IgD-negative memory B cell (primary cell): ENCODE measurements around the gene EIF3B. TPM values are rescaled to one million over a fixed set of nuclear protein-coding genes. Genes with fewer than 3 reads are reported as not detected.
A peak's percentile ranks its signal among the peaks of the same experiment; 100 is the strongest.
"Not testable (repeated sequence)": the region's sequence is repeated elsewhere in the genome, so short reads cannot be mapped to it uniquely, and the experiment has no call there.

Source experiments
- H3K27ac Mint-ChIP-seq, 3 donors: one replicate each; pipeline ENCODE4 v1.8.0; 2020 to 2022; ENCODE audit warnings: mild to moderate bottlenecking in 3 of 3, mixed read lengths in 3 of 3, moderate library complexity in 1 of 3
- H3K27me3 Mint-ChIP-seq: one replicate; pipeline ENCODE4 v1.8.0; 2021; ENCODE audit warnings: mixed read lengths
- H3K36me3 Mint-ChIP-seq: one replicate; pipeline ENCODE4 v1.8.0; 2020; ENCODE audit warnings: mild to moderate bottlenecking, mixed read lengths
- H3K4me1 Mint-ChIP-seq, 3 donors: one replicate each; pipeline ENCODE4 v1.8.0; 2020 to 2022; ENCODE audit warnings: mixed read lengths in 3 of 3, mild to moderate bottlenecking in 1 of 3
- H3K4me3 Mint-ChIP-seq, 4 donors: one replicate each; pipeline ENCODE4 v1.8.0; 2020 to 2022; ENCODE audit warnings: mild to moderate bottlenecking in 4 of 4, mixed read lengths in 4 of 4, moderate library complexity in 3 of 4
- H3K9me3 Mint-ChIP-seq, 3 donors: one replicate each; pipeline ENCODE4 v1.8.0; 2020 to 2021; ENCODE audit warnings: mixed read lengths in 3 of 3, mild to moderate bottlenecking in 1 of 3
- polyA plus RNA-seq: library from polyadenylated mRNA; unstranded; fragments of 300-500 nt; fragmentation: Illumina TruSeq; gene quantifications from one replicate; pipeline ENCODE4 v1.2.3, GENCODE V29; 2021

Gene EIF3B
- 84.4 TPM for polyA plus RNA-seq

DNA sequence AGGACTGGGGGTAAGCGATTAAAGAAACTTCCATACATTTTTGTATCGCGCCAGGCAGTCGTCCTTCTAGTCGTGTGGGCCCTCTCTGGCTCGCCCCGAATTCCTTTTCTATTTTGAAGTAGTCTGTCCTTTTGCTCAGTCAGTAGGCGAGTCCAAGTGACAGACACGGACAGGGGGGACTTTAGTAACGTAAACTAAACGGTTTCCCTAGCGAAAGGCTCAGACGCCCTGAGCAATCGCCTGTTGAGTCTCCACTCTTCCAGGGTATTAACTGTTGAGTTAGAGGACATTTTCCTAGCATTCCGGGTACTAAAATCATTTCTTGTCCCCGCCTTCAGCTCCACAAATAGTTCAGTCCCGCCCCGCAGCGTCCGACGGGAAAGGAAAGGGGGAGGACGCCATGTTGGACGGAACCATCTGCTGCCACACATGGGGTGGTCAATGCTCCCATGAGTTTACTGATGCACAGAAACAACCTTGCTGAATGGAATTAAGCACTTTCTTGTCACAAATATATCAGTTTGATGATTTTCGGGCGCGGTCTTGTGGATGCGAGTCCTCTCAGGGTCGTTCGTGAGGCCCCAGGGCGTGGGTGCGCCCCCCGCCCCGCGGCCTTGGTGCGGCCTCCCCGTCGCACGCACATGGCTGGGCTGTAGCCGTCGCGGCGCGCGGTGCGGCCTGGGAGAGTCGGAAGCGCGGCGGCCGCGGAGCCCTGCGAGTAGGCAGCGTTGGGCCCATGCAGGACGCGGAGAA is at the start of gene EIF3B:
Gene EIF3B, plus strand, starts transcription at position 642 of the 753 bp plus-strand sequence. Its CDS starts 95 bp downstream, at position 737.
- Mint-ChIP-seq H3K27me3 (no peaks in the 10 kb centered on the region), H3K4me3 (peak within 1 kb of the TSS; percentile 93 to 98 (median 97)), H3K9me3 (no peaks in the 10 kb centered on the region), H3K4me1 (peaks cover 10 to 26% (median 21%) of the 10 kb centered on the region in 3 donors), H3K36me3 (no peaks in the 10 kb centered on the region), H3K27ac (peak within 1 kb of the TSS; percentile 97 to 100 (median 100))

DNA sequence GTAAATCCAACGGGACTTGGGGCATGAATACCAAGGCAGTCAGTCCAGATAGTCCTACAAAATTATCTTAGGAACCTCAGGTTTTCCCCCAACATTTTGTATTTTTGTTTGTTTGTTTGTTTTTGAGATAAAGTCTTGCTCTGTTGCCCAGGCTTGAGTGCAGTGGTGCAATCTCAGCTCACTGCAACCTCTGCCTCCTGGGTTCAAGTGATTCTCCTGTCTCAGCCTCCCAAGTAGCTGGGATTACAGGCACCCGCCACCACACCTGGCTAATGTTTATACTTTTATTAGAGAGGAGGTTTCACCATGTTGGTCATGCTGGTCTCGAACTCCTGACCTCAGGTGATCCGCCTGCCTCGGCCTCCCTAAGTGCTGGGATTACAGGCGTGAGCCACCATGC is 49.4 kb upstream of the EIF3B start:
- H3K27me3 Mint-ChIP-seq, result not testable (repeated sequence)
- peak overlapping the region in 1 of 3 donors; percentile 53 for H3K27ac Mint-ChIP-seq

DNA sequence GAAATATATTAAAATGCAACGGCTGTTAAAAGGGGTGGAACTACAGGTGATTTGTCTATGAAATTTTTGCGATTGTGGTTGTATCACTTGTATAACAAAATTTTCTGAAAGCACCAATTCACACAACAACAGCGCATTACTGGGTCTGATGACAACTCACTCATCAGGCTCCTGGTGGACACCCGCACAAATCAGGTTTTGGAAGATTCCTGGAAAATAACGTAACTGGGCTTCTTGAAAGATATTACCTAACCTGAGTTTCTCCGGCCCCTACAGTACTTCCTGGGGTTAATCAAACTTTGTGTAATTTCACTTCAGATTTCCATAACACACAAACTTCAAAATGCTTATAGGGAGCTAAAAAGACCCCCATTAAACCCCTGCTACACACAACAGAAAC is 47.9 kb upstream of the EIF3B start:
- no peaks in the 10 kb centered on the region for H3K9me3 Mint-ChIP-seq
- no peaks in the 10 kb centered on the region for H3K27me3 Mint-ChIP-seq
- peak overlapping the region; percentile 68 to 95 (median 89) for H3K4me3 Mint-ChIP-seq
- peak overlapping the region; percentile 63 to 84 (median 68) for H3K27ac Mint-ChIP-seq
- peaks cover 5% of the 10 kb centered on the region for H3K36me3 Mint-ChIP-seq
- H3K4me1 Mint-ChIP-seq, result peaks cover 21 to 31% (median 24%) of the 10 kb centered on the region in 3 donors

More for the DNA sequence above, 49.4 kb upstream of the EIF3B start:
- H3K36me3 Mint-ChIP-seq, H3K9me3 Mint-ChIP-seq: not testable (repeated sequence)
- Mint-ChIP-seq H3K4me3 (peak overlapping the region in 1 of 4 donors; percentile 68), H3K4me1 (peaks cover 28 to 37% (median 29%) of the 10 kb centered on the region in 3 donors)

DNA sequence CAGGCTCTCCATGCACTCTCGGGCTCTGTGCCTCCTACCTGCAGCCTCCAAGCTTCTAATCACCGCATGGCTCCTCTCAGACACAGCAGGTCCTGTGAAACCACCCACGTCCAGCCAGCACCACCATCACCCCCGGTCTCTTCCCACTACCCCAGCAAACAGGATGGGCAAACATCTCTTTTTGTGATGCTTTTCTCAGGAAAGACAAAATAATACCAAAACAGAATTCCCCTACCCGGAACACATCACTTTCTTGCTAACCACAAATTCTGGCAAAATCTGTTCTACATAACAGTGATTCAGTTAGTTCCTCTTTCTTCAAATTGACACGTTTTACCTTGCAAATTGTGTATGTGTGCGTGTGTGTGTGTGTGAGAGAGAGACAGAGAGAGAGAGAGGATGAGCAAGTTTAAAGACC is 46.9 kb upstream of the EIF3B start:
- peak overlapping the region; percentile 78 to 95 (median 92) for H3K4me3 Mint-ChIP-seq
- peaks cover 5% of the 10 kb centered on the region for H3K36me3 Mint-ChIP-seq
- H3K9me3 Mint-ChIP-seq, result no peaks in the 10 kb centered on the region
- H3K27me3 Mint-ChIP-seq, result no peaks in the 10 kb centered on the region
- peaks cover 26 to 39% (median 32%) of the 10 kb centered on the region in 3 donors for H3K4me1 Mint-ChIP-seq
- peak overlapping the region; percentile 63 to 96 (median 86) for H3K27ac Mint-ChIP-seq

DNA sequence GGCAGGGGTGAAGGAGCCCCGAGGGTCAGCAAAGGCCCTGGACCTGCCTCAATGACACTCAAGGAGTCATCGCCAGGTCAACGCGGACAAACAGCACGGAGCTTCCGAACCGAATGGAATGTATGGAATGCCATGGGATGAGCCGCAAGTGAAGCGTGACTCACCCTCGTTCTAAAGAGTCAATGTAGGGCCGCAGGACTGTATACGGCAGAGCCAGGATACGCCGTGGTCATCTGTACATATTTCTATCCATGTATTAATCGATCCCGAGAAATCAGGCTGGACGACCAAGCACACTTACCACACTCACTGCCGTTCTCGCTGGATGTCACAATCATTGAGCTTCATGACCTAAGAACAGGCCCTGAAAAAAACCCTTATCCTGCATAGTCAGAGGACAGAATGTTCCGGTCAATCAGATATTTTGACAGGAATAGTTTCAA is 44.7 kb upstream of the EIF3B start:
- H3K9me3 Mint-ChIP-seq, result no peaks in the 10 kb centered on the region
- H3K36me3 Mint-ChIP-seq, result peaks cover 5% of the 10 kb centered on the region
- peak overlapping the region; percentile 40 to 98 (median 73) for H3K27ac Mint-ChIP-seq
- H3K4me3 Mint-ChIP-seq, result peak overlapping the region in 2 of 4 donors; percentile 39 to 46
- H3K4me1 Mint-ChIP-seq, result peaks cover 28 to 38% (median 37%) of the 10 kb centered on the region in 3 donors
- H3K27me3 Mint-ChIP-seq, result no peaks in the 10 kb centered on the region

DNA sequence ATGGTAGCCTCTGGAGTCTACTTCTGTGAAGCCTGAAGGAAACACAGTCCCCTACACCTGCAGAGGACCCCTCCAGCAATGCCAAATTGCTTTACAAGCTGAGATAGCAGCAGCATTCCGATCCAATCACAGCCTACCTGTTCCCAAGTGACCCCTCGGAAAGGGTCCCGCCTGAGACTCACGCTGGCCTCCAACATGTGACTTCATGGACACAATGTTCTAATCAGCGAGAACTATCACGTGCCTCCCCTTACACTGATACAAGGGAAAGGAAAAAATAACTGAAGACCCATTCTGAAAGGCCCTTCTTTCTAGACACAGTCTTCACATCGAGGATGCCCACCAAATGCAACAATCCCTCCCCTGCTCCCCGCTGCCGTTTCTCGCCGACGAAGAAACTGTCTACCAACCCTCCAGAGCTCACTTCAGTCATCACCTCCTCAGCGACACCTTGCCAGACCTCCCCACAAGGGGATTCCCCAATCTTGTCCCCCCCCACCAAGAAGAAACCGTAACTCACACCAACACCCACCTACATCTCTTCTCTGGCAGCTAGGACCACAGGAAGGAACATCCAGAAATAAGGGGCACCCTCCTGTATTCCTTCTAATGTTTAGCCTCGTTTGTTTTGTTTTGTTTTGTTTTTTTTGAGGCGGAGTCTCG is 42.2 kb upstream of the EIF3B start:
- Mint-ChIP-seq H3K27me3 (no peaks in the 10 kb centered on the region), H3K36me3 (peaks cover 5% of the 10 kb centered on the region), H3K4me1 (peaks cover 18 to 27% (median 27%) of the 10 kb centered on the region in 3 donors), H3K4me3 (peak overlapping the region in 2 of 4 donors; percentile 92 to 98), H3K27ac (peak overlapping the region; percentile 98 to 99 (median 98)), H3K9me3 (no peaks in the 10 kb centered on the region)

DNA sequence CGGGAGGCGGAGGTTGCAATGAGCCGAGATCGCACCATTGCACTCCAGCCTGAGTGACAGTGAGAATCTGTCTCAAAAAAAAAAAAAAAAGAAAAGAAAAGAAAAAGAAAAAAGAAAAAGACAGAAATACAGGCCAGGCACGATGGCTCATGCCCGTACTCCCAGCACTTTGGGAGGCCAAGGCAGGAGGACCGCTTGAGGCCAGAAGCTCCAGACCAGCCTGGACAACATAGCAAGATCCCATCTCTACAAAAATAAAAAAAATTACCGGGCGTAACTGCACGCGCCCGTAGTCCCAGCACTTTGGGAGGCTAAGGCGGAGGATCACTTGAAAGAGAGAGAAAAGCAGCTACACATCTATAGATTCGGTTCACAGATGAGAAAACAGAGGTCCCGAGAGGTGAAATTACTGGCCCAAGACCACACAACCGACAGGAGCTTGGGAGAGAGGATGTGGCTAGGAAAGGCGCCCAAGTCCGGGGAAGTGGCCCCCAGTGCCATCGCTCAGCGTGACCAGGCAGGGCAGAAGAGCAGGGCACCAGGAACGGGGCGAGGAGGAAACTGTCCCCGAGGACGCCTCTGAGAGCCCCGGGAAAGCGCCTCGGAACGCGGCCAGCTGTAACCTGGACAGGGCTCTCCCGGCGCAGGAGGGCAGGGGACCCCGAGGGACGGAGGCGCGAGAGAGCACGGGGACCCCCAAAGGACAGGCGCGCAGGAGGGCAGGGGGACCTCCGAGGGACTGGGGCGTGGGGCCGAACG is 41.0 kb upstream of the EIF3B start:
- peaks cover 12 to 28% (median 23%) of the 10 kb centered on the region in 3 donors for H3K4me1 Mint-ChIP-seq
- peaks cover 2% of the 10 kb centered on the region for H3K36me3 Mint-ChIP-seq
- H3K9me3 Mint-ChIP-seq, result no peaks in the 10 kb centered on the region
- no peaks in the 10 kb centered on the region for H3K27me3 Mint-ChIP-seq
- H3K4me3 Mint-ChIP-seq, result peak overlapping the region in 2 of 4 donors; percentile 92 to 98
- H3K27ac Mint-ChIP-seq, result peak overlapping the region; percentile 98 to 99 (median 98)

DNA sequence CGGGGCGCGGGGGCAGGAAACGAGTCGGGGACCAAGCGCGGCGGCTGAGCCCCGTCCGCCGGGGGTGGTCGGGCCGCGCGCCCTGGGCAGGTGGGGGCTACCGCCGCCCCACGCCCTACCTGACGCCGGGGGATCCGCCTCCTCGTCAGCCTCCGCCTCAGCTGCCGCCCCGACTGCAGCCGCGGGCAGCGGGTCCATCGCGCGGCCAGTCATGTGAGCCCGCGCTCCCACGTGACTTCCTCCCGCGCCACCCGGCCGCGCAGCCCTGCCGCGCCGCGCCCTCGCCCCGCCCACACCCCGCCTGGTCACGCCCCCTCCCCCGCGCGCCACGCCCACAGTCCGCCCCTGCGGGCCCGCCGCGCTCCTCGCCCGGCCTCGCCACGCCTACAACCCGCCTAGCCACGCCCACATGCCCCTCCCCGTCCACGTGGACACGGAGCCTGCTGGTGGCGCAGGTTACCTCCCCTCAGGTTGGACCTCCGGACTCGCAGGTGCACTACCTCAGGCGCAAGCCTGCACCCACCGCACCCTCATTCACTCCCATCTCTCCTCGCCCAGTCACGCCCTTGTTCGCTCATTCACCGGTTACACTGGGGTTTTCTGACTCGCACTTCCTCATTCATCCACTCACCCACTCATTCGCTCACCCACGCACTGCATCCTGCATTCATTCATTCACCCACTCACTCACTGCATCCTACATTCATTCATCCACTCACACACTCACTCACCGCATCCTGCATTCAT is 40.2 kb upstream of the EIF3B start, which contains the start of gene SNX8:
Gene SNX8, minus strand, starts transcription at position 233 of the 747 bp plus-strand sequence. Its CDS starts 20 bp downstream, at position 213.
- H3K4me3 Mint-ChIP-seq, result peak within 1 kb of the TSS in 2 of 4 donors; percentile 92 to 98
- peak within 1 kb of the TSS; percentile 98 to 99 (median 98) for H3K27ac Mint-ChIP-seq
- H3K27me3 Mint-ChIP-seq, result no peaks in the 10 kb centered on the region
- H3K4me1 Mint-ChIP-seq, result peaks cover 12 to 28% (median 23%) of the 10 kb centered on the region in 3 donors
- H3K36me3 Mint-ChIP-seq, result peaks cover 2% of the 10 kb centered on the region
- no peaks in the 10 kb centered on the region for H3K9me3 Mint-ChIP-seq

DNA sequence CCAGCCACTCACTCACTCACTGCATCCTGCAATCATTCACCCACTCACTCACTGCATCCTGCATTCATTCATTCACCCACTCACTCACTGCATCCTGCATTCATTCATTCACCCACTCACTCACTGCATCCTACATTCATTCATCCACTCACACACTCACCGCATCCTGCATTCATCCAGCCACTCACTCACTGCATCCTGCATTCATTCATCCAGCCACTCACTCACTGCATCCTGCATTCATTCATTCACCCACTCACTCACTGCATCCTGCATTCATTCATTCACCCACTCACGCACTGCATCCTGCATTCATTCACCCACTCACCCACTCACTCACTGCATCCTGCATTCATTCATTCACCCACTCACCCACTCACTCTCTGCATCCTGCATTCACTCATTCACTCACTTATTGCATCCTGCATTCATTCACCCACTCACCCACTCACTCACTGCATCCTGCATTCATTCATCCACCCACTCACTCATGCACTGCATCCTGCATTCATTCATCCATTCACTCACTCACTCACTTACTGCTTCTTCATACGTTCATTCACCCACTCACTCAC is 39.6 kb upstream of the EIF3B start:
- H3K9me3 Mint-ChIP-seq, result not testable (repeated sequence)
- peaks cover 12 to 27% (median 18%) of the 10 kb centered on the region in 3 donors for H3K4me1 Mint-ChIP-seq

DNA sequence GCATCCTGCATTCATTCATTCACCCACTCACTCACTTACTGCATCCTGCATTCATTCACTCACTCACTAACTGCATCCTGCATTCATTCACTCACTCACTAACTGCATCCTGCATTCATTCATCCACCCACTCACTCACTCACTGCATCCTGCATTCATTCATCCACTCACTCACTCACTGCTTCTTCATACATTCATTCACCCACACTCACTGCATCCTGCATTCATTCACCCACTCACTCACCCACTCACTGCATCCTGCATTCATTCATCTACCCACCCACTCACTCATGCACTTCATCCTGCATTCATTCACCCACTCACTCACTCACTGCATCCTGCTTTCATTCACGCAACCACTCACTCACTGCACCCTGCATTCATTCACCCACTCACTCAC is 38.8 kb upstream of the EIF3B start:
- H3K27ac Mint-ChIP-seq, result no peak overlapping the region
- no peaks in the 10 kb centered on the region for H3K27me3 Mint-ChIP-seq
- no peaks in the 10 kb centered on the region for H3K9me3 Mint-ChIP-seq
- no peak overlapping the region for H3K4me3 Mint-ChIP-seq
- peaks cover 10 to 26% (median 15%) of the 10 kb centered on the region in 3 donors for H3K4me1 Mint-ChIP-seq
- peaks cover 2% of the 10 kb centered on the region for H3K36me3 Mint-ChIP-seq

More for the DNA sequence above, 39.6 kb upstream of the EIF3B start:
- H3K27me3 Mint-ChIP-seq, H3K4me3 Mint-ChIP-seq, H3K36me3 Mint-ChIP-seq, H3K27ac Mint-ChIP-seq: not testable (repeated sequence)

DNA sequence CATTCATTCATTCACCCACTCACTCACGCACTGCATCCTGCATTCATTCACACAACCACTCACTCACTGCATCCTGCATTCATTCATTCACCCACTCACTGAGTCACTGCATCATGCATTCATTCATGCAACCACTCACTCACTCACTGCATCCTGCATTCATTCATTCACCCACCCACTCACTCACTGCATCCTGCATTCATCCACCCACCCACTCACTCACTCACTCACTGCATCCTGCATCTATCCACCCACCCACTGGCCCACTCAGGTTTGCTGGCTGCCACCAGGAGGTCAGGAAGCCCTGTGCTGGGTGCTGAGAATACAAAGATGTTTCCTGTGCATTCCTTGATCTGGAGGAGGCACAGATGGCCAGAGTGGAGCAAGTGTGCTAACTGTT is 38.0 kb upstream of the EIF3B start:
- Mint-ChIP-seq H3K9me3 (no peaks in the 10 kb centered on the region), H3K36me3 (no peaks in the 10 kb centered on the region), H3K27me3 (no peaks in the 10 kb centered on the region), H3K27ac (no peak overlapping the region), H3K4me1 (peaks cover 7 to 18% (median 10%) of the 10 kb centered on the region in 3 donors), H3K4me3 (no peak overlapping the region)

DNA sequence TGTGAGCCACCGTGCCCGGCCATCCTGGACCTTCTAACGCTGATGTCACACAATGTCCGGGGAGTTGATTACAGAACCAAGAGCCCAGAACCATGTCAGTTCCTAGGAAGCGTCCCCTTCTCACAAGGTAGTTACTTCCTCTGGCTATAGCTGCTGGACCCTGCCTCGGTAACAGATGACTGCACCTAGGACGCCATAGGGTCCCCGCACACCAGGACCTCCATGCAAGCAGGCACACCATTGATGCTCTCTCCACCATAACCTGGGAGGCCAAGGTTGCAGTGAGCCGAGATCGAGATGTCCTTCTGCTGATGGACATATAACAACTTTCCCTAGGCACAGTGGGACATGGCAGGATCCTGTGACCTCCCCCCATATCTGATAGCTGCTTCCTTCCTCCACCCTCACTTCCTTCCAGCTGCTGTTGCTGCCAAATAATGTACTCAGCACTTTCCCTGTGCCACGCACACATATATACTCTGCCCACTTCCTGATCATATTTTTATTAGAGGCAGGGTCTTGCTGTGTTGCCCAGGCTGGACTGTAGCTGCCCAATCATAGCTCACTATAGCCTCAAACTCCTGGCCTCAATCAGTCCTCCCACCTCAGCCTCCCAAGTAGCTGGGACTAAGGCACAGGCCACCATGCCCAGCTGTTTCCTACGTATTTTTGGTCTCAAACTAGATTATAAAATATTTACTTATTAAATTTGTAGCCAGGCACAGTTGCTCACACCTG is 36.9 kb upstream of the EIF3B start:
- H3K4me1 Mint-ChIP-seq, result peaks cover under 1 to 11% (median 1%) of the 10 kb centered on the region in 3 donors
- peak overlapping the region in 2 of 3 donors; percentile 26 to 40 for H3K27ac Mint-ChIP-seq
- H3K9me3 Mint-ChIP-seq, result no peaks in the 10 kb centered on the region
- peak overlapping the region in 2 of 4 donors; percentile 7 to 55 for H3K4me3 Mint-ChIP-seq
- H3K27me3 Mint-ChIP-seq, result no peaks in the 10 kb centered on the region
- H3K36me3 Mint-ChIP-seq, result no peaks in the 10 kb centered on the region

DNA sequence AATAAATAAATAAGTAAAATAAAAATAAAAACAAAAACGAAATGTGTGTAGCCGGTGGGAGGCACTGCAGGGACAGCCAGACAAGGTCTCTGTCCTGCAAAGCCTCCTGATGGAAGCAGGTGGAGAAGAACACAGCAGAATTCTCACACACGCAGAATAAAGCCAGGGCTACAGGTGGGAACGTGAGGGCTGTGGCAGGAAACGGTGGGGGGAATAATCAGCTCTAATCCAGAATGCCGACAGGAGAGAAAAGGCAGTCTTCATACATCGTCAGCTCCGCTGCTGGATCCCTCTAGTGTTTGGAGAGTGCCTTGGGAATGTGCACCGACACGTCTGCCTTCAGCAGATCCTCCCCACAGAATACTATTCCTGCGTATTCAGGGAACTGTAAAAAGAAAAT is 33.6 kb upstream of the EIF3B start:
- Mint-ChIP-seq H3K27ac (no peak overlapping the region), H3K4me3 (no peak overlapping the region), H3K9me3 (no peaks in the 10 kb centered on the region), H3K4me1 (peaks cover 4 to 5% (median 5%) of the 10 kb centered on the region in 3 donors), H3K36me3 (no peaks in the 10 kb centered on the region), H3K27me3 (peaks cover 1% of the 10 kb centered on the region)
